Sigmoid colon (tissue), 4 donors: Measurements from ENCODE around the gene POC1B.

Experiments
- POLR2A ChIP-seq, 2 donors: fragments of 450-650 bp; IDR thresholded peaks; one replicate each; pipeline ENCODE4 v1.6.1; 2016; ENCODE audit warnings: antibody characterized with exemption in 2 of 2, mild to moderate bottlenecking in 2 of 2, moderate library complexity in 2 of 2
- POLR2AphosphoS5 ChIP-seq, 4 donors: sonication (generic); formaldehyde crosslinking; IDR thresholded peaks; one replicate each; pipeline ENCODE4 v1.6.1; 2017; ENCODE audit warnings: antibody characterized with exemption in 4 of 4
- TF ChIP-seq, protein P1 (sequence below), 4 experiments: fragments of 450-650 bp in 3 of 4; fragments of 200-600 bp in 1 of 4; IDR thresholded peaks; one replicate each; pipeline ENCODE4 v1.5.1; 2016 to 2019; ENCODE audit warnings: antibody characterized with exemption in 4 of 4, mild to moderate bottlenecking in 3 of 4, moderate library complexity in 2 of 4

DNA sequence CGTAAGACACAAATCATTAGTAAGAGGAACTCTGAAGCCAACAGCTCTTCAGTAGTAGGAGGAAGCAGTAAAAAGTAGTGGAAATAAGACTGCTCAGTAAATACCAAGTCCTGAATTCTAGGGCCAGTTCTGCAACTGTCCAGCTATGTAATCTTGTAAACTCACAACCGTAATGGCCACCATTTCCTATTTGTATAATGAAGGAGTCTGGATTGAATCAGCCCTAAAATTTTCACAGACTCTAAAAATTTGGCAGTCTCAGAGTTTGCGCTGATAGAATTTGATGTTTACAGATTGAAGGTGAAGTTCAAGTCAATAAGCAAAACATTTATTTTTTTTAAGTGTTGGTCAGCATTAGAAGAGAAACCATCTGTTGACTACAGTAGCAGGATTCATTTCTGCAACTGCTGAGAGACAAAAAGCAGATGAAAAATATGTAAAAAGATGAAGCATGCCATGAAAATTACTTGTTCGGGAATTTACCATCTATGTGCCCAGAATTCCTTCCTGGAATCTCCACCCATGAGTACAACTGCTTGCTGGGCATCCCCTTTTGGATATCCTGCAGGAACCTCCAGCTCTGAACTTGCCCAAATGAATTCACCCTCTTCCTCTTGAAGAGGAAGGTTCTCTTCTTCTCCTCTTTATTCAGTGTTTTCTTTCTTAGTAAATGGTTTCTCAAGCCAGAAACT is 48.8 kb downstream of the POC1B start:
- TF ChIP-seq POLR2A (IDR thresholded peaks at IDR 0.05) (no peak), POLR2AphosphoS5 (IDR thresholded peaks at IDR 0.05) (no peak)
- TF ChIP-seq, protein P1, sequence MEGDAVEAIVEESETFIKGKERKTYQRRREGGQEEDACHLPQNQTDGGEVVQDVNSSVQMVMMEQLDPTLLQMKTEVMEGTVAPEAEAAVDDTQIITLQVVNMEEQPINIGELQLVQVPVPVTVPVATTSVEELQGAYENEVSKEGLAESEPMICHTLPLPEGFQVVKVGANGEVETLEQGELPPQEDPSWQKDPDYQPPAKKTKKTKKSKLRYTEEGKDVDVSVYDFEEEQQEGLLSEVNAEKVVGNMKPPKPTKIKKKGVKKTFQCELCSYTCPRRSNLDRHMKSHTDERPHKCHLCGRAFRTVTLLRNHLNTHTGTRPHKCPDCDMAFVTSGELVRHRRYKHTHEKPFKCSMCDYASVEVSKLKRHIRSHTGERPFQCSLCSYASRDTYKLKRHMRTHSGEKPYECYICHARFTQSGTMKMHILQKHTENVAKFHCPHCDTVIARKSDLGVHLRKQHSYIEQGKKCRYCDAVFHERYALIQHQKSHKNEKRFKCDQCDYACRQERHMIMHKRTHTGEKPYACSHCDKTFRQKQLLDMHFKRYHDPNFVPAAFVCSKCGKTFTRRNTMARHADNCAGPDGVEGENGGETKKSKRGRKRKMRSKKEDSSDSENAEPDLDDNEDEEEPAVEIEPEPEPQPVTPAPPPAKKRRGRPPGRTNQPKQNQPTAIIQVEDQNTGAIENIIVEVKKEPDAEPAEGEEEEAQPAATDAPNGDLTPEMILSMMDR (IDR thresholded peaks at IDR 0.05) = no peak
